ENCODE data around the gene DNAJB5. TPM values are rescaled to one million over a fixed set of nuclear protein-coding genes. Genes with fewer than 3 reads are reported as not detected.

DNAJB5 gene
- total RNA-seq, 4 donors from 2014 or later: 4.0 to 6.5 (median 4.6) TPM

- no peak for TF ChIP-seq CTCF (IDR thresholded peaks at IDR 0.05; ENCODE audit: low read depth)
Measured at GRCh38 chr9:34992376-34992951, 2.9 kb downstream of the DNAJB5 start.

DNA sequence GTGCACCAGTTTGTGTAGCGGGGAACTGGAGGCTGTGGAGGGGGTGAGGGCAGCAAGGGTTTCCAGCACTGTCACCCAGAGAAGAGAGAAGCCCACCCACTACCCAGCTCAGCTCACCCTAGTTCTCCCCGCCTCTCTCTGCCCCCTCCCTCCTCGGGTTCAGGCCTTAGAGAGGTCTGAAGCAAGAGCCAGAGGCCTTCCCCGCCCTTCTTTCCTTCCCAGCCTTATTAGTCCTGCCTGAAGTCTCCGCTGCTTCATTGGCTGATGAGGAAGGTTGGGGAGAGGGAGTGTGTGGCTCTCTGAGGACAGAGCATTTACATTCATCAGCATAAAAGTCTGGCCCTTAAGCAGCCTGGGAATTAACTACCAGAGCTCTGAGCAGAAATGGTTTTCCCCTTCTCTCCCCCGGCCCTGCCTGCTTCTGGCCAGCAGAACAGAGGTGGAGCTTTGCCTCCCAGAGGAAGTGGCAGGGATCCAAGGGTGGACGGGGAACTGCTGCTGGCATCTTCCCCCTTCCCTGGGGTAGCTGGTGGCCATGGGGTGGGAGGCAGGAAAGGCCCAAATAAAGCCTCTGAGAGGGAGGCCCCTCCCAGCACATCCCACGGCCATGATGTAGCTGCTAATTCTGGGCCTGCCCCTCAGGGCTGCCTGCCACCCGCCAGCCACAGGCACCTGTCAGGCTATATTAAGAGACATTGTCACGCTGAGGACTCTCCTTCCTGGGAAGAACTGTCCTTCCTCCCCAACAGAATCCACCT is 4.1 kb downstream of the DNAJB5 start:
- no peak for TF ChIP-seq CTCF (IDR thresholded peaks at IDR 0.05; ENCODE audit: low read depth)

GRCh38 chr9:34994260-34994899 is 4.8 kb downstream of the DNAJB5 start:
- TF ChIP-seq CTCF (IDR thresholded peaks at IDR 0.05; ENCODE audit: low read depth): no peak

GRCh38 chr9:34994900-34995669 is 5.5 kb downstream of the DNAJB5 start:
- TF ChIP-seq CTCF (IDR thresholded peaks at IDR 0.05; ENCODE audit: low read depth): no peak

GRCh38 chr9:34995670-34996060 is 6.1 kb downstream of the DNAJB5 start:
- TF ChIP-seq CTCF (IDR thresholded peaks at IDR 0.05; ENCODE audit: low read depth): no peak

DNA sequence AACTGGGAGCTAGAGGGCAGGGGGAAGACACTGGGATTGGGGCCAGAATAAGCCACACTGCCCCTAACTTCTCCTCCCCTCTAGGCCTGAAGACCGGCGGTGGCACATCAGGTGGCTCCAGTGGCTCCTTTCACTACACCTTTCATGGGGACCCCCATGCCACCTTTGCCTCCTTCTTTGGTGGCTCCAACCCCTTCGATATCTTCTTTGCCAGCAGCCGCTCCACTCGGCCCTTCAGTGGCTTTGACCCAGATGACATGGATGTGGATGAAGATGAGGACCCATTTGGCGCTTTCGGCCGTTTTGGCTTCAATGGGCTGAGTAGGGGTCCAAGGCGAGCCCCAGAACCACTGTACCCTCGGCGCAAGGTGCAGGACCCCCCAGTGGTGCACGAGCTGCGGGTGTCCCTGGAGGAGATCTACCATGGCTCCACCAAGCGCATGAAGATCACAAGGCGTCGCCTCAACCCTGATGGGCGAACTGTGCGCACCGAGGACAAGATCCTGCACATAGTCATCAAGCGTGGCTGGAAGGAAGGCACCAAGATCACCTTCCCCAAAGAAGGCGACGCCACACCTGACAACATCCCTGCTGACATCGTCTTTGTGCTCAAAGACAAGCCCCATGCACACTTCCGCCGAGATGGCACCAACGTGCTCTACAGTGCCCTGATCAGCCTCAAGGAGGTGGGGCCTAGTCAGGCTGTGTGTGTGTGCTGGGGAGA is 6.8 kb downstream of the DNAJB5 start:
- TF ChIP-seq CTCF (IDR thresholded peaks at IDR 0.05; ENCODE audit: low read depth): no peak

Data from subcutaneous adipose tissue (tissue), 4 donors.